OCI-LY7 (cell line): Measurements from ENCODE around the gene CNTN4. TPM values are rescaled to one million over a fixed set of nuclear protein-coding genes. Genes with fewer than 3 reads are reported as not detected.

Source experiments
- BruUV-seq: library from RNA; stranded (reverse); fragments of 400-500 nt; replicated peaks from 2 replicates; lab custom pipeline; 2021; lab: Mats Ljungman, UMichigan
- CTCF ChIA-PET: fragments of 300-600 bp; sonication (Branson Sonifier 250); formaldehyde crosslinking; loops from one replicate; lab custom pipeline; 2022; ENCODE audit warnings: antibody characterized with exemption; ENCODE audit not compliant: unreplicated experiment; lab: Charles Lee
- POLR2A ChIA-PET: fragments of 300-600 bp; sonication (Branson Sonifier 250); formaldehyde crosslinking; loops from one replicate; lab custom pipeline; 2022; ENCODE audit warnings: antibody characterized with exemption; lab: Charles Lee
- DNase-seq: peaks from one replicate; pipeline ENCODE4 v3.0.0-alpha.2; 2015; ENCODE audit warnings: low spot score
- H2AFZ ChIP-seq: fragments of 200-600 bp; sonication (generic), shearing (Covaris generic); 2 replicates; pipeline ENCODE4 v1.6.1; 2014; ENCODE audit warnings: mild to moderate bottlenecking, antibody characterized with exemption, low read length, moderate library complexity
- H3K27ac ChIP-seq: fragments of 200-600 bp; sonication (generic); 2 replicates; pipeline ENCODE4 v1.5.1; 2014; ENCODE audit warnings: mixed run types, low read depth, mild to moderate bottlenecking, moderate library complexity, low read length, inconsistent platforms; ENCODE audit not compliant: poor library complexity, severe bottlenecking
- H3K36me3 ChIP-seq: fragments of 200-600 bp; sonication (generic); 2 replicates; pipeline ENCODE4 v1.6.1; 2014; ENCODE audit warnings: mild to moderate bottlenecking, antibody characterized with exemption, low read length, moderate library complexity, mixed read lengths; ENCODE audit not compliant: insufficient read depth
- H3K4me1 ChIP-seq: fragments of 200-600 bp; sonication (generic); 2 replicates; pipeline ENCODE4 v1.5.1; 2014; ENCODE audit warnings: mild to moderate bottlenecking, low read length; ENCODE audit not compliant: insufficient read depth, poor library complexity, severe bottlenecking
- H3K4me2 ChIP-seq: fragments of 200-600 bp; sonication (generic); 2 replicates; pipeline ENCODE4 v1.6.1; 2014; ENCODE audit warnings: mild to moderate bottlenecking, low read length
- H3K4me3 ChIP-seq: fragments of 200-600 bp; sonication (generic); 2 replicates; pipeline ENCODE4 v1.5.1; 2014; ENCODE audit warnings: mild to moderate bottlenecking, low read depth, low read length; ENCODE audit not compliant: poor library complexity, severe bottlenecking
- H3K79me2 ChIP-seq: fragments of 200-600 bp; sonication (generic); 2 replicates; pipeline ENCODE4 v1.6.1; 2016; ENCODE audit warnings: low read depth, mild to moderate bottlenecking, low read length, moderate library complexity, mixed read lengths; ENCODE audit not compliant: insufficient read depth
- H3K9me2 ChIP-seq: fragments of 200-600 bp; sonication (generic); 2 replicates; pipeline ENCODE4 v1.6.1; 2016; ENCODE audit warnings: mild to moderate bottlenecking, low read length, mixed read lengths; ENCODE audit not compliant: insufficient read depth
- H3K9me3 ChIP-seq: fragments of 200-600 bp; sonication (generic); 2 replicates; pipeline ENCODE4 v1.6.1; 2014; ENCODE audit warnings: mild to moderate bottlenecking, mixed run types, low read length, mixed read lengths
- H4K20me1 ChIP-seq: fragments of 200-600 bp; sonication (generic); 2 replicates; pipeline ENCODE4 v1.6.1; 2014; ENCODE audit warnings: mild to moderate bottlenecking, antibody characterized with exemption, low read length, moderate library complexity, mixed read lengths; ENCODE audit not compliant: insufficient read depth
- CTCF ChIP-seq: fragments of 200-600 bp; sonication (generic); conservative IDR thresholded peaks from 2 replicates; pipeline ENCODE4 v1.5.1; 2014; ENCODE audit warnings: mild to moderate bottlenecking, antibody characterized with exemption, low read length, moderate library complexity, mixed read lengths
- EZH2phosphoT487 ChIP-seq: fragments of 200-600 bp; sonication (generic); IDR thresholded peaks from 2 replicates; pipeline ENCODE4 v1.6.1; 2018; ENCODE audit warnings: low read depth, borderline replicate concordance, mild to moderate bottlenecking, mixed run types, antibody characterized with exemption, low read length, moderate library complexity, mixed read lengths
- intact Hi-C: fragments of 100-400 bp; cut with micrococcal nuclease; formaldehyde crosslinking; loops from one replicate; pipeline ENCODE4 v1.10.0; 2022; ENCODE audit not compliant: unreplicated experiment
- total RNA-seq, 2 experiments: library from RNA; depleted of rRNA in 1 of 2; stranded (reverse); fragments of >200 nt in 1 of 2; shearing (Covaris generic) in 1 of 2; gene quantifications; 2 replicates each; pipeline ENCODE4 v1.2.3, GENCODE V29; 2014 to 2022

CNTN4 gene
- total RNA-seq, 2 experiments from 2014 or later, result not detected

GRCh38 chr3:2391896-2392295, 293.2 kb downstream of the CNTN4 start:
- H2AFZ ChIP-seq, result no peak overlapping the region
- CTCF ChIA-PET, result no interaction called here
- DNase-seq, result no peak
- no peaks in the 10 kb centered on the region; the same call in 1 of the 2 replicates for H3K9me2 ChIP-seq
- H4K20me1 ChIP-seq, result no peaks in the 10 kb centered on the region
- H3K36me3 ChIP-seq, result no peaks in the 10 kb centered on the region
- H3K4me3 ChIP-seq, result no peak overlapping the region
- H3K27ac ChIP-seq, result no peak overlapping the region
- BruUV-seq, result no TSS peak
- no peak overlapping the region for H3K4me2 ChIP-seq
- H3K79me2 ChIP-seq, result no peaks in the 10 kb centered on the region
- TF ChIP-seq CTCF, result no peak
- TF ChIP-seq EZH2phosphoT487, result no peak
- H3K9me3 ChIP-seq, result no peaks in the 10 kb centered on the region
- intact Hi-C loops, result no loop called here
- POLR2A ChIA-PET, result interaction anchor here (0.6 kb wide), 2 partner anchors 25 to 29 kb away, joined by 3 to 5 read pairs; no protein-coding TSS in a partner anchor
- H3K4me1 ChIP-seq, result no peaks in the 10 kb centered on the region

- Histone ChIP-seq H3K4me1 (no peaks in the 10 kb centered on the region), H3K9me2 (no peaks in the 10 kb centered on the region), H4K20me1 (no peaks in the 10 kb centered on the region), H3K27ac (no peak overlapping the region), H3K4me3 (no peak overlapping the region), H3K36me3 (no peaks in the 10 kb centered on the region), H3K79me2 (no peaks in the 10 kb centered on the region), H3K9me3 (no peaks in the 10 kb centered on the region), H2AFZ (no peak overlapping the region), H3K4me2 (no peak overlapping the region)
- TF ChIP-seq CTCF (no peak), EZH2phosphoT487 (no peak)
- BruUV-seq, result no TSS peak
- intact Hi-C loops, result no loop called here
- POLR2A ChIA-PET, result interaction anchor here (0.8 kb wide), 1 partner anchor 18 kb away, joined by 3 read pairs; no protein-coding TSS in a partner anchor
- no peak for DNase-seq
- CTCF ChIA-PET, result no interaction called here
These were observed 294.3 kb downstream of the CNTN4 start for GRCh38 chr3:2392981-2393380.

- no peaks in the 10 kb centered on the region for H3K9me2 ChIP-seq
- H3K79me2 ChIP-seq, result no peaks in the 10 kb centered on the region
- H4K20me1 ChIP-seq, result no peaks in the 10 kb centered on the region
- no peaks in the 10 kb centered on the region for H3K9me3 ChIP-seq
- DNase-seq, result no peak
- TF ChIP-seq EZH2phosphoT487, result no peak
- no peak for TF ChIP-seq CTCF
- ChIA-PET POLR2A (no interaction called here), CTCF (no interaction called here)
- H2AFZ ChIP-seq, result no peak overlapping the region
- no peak overlapping the region for H3K4me3 ChIP-seq
- H3K4me1 ChIP-seq, result no peaks in the 10 kb centered on the region
- H3K27ac ChIP-seq, result no peak overlapping the region
- H3K36me3 ChIP-seq, result no peaks in the 10 kb centered on the region
- intact Hi-C loops, result no loop called here
- BruUV-seq, result no TSS peak
- no peak overlapping the region for H3K4me2 ChIP-seq
These were observed 316.4 kb downstream of the CNTN4 start for GRCh38 chr3:2415083-2415482.
